IMR-90 (cell line): ENCODE results near the gene PPM1H. TPM values are rescaled to one million over a fixed set of nuclear protein-coding genes. Genes with fewer than 3 reads are reported as not detected.

ENCODE experiments used
- ATAC-seq: fragments of 200-7000 bp; cut with Tn5 transposase; 2 replicates; pipeline ENCODE4 v1.9.1; 2020; ENCODE audit warnings: low read depth, mild to moderate bottlenecking, moderate library complexity
- BruUV-seq: library from RNA; stranded (reverse); fragments of 400-500 nt; replicated peaks from 2 replicates; lab custom pipeline; 2021; lab: Mats Ljungman, UMichigan
- CTCF ChIA-PET: fragments of 300-600 bp; formaldehyde crosslinking; extraction: SDS; loops from one replicate; lab custom pipeline; 2021; ENCODE audit warnings: antibody characterized with exemption; lab: Yijun Ruan, JAX
- POLR2A ChIA-PET: fragments of 300-600 bp; sonication (Branson Sonifier 250); formaldehyde crosslinking; loops from one replicate; lab custom pipeline; 2022; ENCODE audit warnings: antibody characterized with exemption; ENCODE audit not compliant: unreplicated experiment; lab: Charles Lee
- DNase-seq: peaks from one replicate; pipeline ENCODE4 v3.0.0; 2013
- H2AFZ ChIP-seq: replicated peaks from 2 replicates; pipeline ENCODE3; 2013; ENCODE audit warnings: low read length, mild to moderate bottlenecking; ENCODE audit not compliant: poor library complexity
- H2AK5ac ChIP-seq: 2 replicates; pipeline ENCODE4 v1.6.1; 2013; ENCODE audit warnings: low read depth, low read length, inconsistent platforms
- H2AK9ac ChIP-seq: replicated peaks from 2 replicates; pipeline ENCODE3; 2013; ENCODE audit warnings: mild to moderate bottlenecking, low read depth, low read length, moderate library complexity; ENCODE audit not compliant: poor library complexity
- H2BK120ac ChIP-seq: 2 replicates; pipeline ENCODE4 v1.6.1; 2013; ENCODE audit warnings: low read depth, low read length, inconsistent platforms
- H2BK15ac ChIP-seq: 3 replicates; pipeline ENCODE4 v1.6.1; 2013; ENCODE audit warnings: low read depth, low read length, inconsistent platforms
- H2BK20ac ChIP-seq: 2 replicates; pipeline ENCODE4 v1.6.1; 2013; ENCODE audit warnings: low read depth, mild to moderate bottlenecking, inconsistent platforms, low read length, moderate library complexity
- H2BK5ac ChIP-seq: 2 replicates; pipeline ENCODE4 v1.6.1; 2013; ENCODE audit warnings: mild to moderate bottlenecking, low read depth, low read length, inconsistent platforms; ENCODE audit not compliant: poor library complexity, severe bottlenecking
- H3K14ac ChIP-seq: replicated peaks from 2 replicates; pipeline ENCODE4 v1.6.1; 2013; ENCODE audit warnings: low read depth, low read length, inconsistent platforms
- H3K18ac ChIP-seq: 2 replicates; pipeline ENCODE4 v1.6.1; 2013; ENCODE audit warnings: low read depth, low read length, control low read depth
- H3K23ac ChIP-seq: 2 replicates; pipeline ENCODE4 v1.6.1; 2013; ENCODE audit warnings: low read depth, low read length, inconsistent platforms
- H3K27ac ChIP-seq: 2 replicates; pipeline ENCODE4 v1.5.1; 2013; ENCODE audit warnings: mild to moderate bottlenecking, control low read depth, low read length; ENCODE audit not compliant: insufficient read depth
- H3K27me3 ChIP-seq: 2 replicates; pipeline ENCODE4 v1.6.1; 2013; ENCODE audit warnings: low read length; ENCODE audit not compliant: control insufficient read depth, insufficient read depth
- H3K36me3 ChIP-seq: 2 replicates; pipeline ENCODE4 v1.6.1; 2013; ENCODE audit warnings: low read length, mixed read lengths; ENCODE audit not compliant: control insufficient read depth, insufficient read depth
- H3K4ac ChIP-seq: 2 replicates; pipeline ENCODE4 v1.6.1; 2013; ENCODE audit warnings: low read depth, low read length, inconsistent platforms
- H3K4me1 ChIP-seq: 2 replicates; pipeline ENCODE4 v1.6.1; 2013; ENCODE audit warnings: low read length, mixed read lengths; ENCODE audit not compliant: control insufficient read depth, insufficient read depth
- H3K4me2 ChIP-seq: 2 replicates; pipeline ENCODE4 v1.6.1; 2013; ENCODE audit warnings: low read depth, mild to moderate bottlenecking, control low read depth, low read length, moderate library complexity
- H3K4me3 ChIP-seq: 2 replicates; pipeline ENCODE4 v1.5.1; 2013; ENCODE audit warnings: low read depth, mild to moderate bottlenecking, control low read depth, low read length, moderate library complexity; ENCODE audit not compliant: insufficient read depth
- H3K56ac ChIP-seq: 2 replicates; pipeline ENCODE4 v1.6.1; 2013; ENCODE audit warnings: low read length, inconsistent platforms; ENCODE audit not compliant: insufficient read depth; ENCODE audit errors: extremely low read depth
- H3K79me1 ChIP-seq, 2 experiments: 2 replicates each; pipeline ENCODE4 v1.6.1; 2013; ENCODE audit warnings: low read length in 2 of 2, inconsistent platforms in 1 of 2, low read depth in 1 of 2
- H3K9ac ChIP-seq: 2 replicates; pipeline ENCODE4 v1.6.1; 2013; ENCODE audit warnings: low read depth, low read length, control low read depth
- H3K9me1 ChIP-seq: 2 replicates; pipeline ENCODE4 v1.6.1; 2013; ENCODE audit warnings: low read length, inconsistent platforms; ENCODE audit not compliant: insufficient read depth
- H3K9me3 ChIP-seq: 2 replicates; pipeline ENCODE4 v1.6.1; 2013; ENCODE audit warnings: low read length; ENCODE audit not compliant: control insufficient read depth, insufficient read depth
- H4K20me1 ChIP-seq: 2 replicates; pipeline ENCODE4 v1.6.1; 2013; ENCODE audit warnings: low read length, inconsistent platforms; ENCODE audit not compliant: insufficient read depth
- H4K5ac ChIP-seq: 2 replicates; pipeline ENCODE4 v1.6.1; 2013; ENCODE audit warnings: mild to moderate bottlenecking, low read depth, low read length, control low read depth
- H4K8ac ChIP-seq, 2 experiments: 2 replicates each; pipeline ENCODE4 v1.6.1; 2013; ENCODE audit warnings: low read depth in 2 of 2, low read length in 2 of 2, control low read depth in 1 of 2, inconsistent platforms in 1 of 2
- H4K91ac ChIP-seq: 2 replicates; pipeline ENCODE4 v1.6.1; 2013; ENCODE audit warnings: low read depth, low read length, inconsistent platforms; ENCODE audit not compliant: insufficient read depth
- BHLHE40 ChIP-seq: fragments of 150-350 bp; IDR thresholded peaks from 2 replicates; pipeline ENCODE4 v1.6.1; 2016; ENCODE audit warnings: mild to moderate bottlenecking, low read depth, low read length
- CEBPB ChIP-seq: IDR thresholded peaks from 2 replicates; pipeline ENCODE4 v1.6.1; 2012; ENCODE audit warnings: low read depth, low read length, improper control_type of control experiment
- CHD1 ChIP-seq: IDR thresholded peaks from 2 replicates; pipeline ENCODE4 v1.6.1; 2012; ENCODE audit warnings: low read depth, low read length, improper control_type of control experiment
- CTCF ChIP-seq: conservative IDR thresholded peaks from 2 replicates; pipeline ENCODE4 v1.5.1; 2012; ENCODE audit warnings: mild to moderate bottlenecking, low read depth, low read length, improper control_type of control experiment
- FOS ChIP-seq: fragments of 150-350 bp; IDR thresholded peaks from 2 replicates; pipeline ENCODE4 v1.6.1; 2016; ENCODE audit warnings: low read depth, low read length
- MAFK ChIP-seq: IDR thresholded peaks from 2 replicates; pipeline ENCODE4 v1.6.1; 2012; ENCODE audit warnings: low read depth, low read length, improper control_type of control experiment
- MAZ ChIP-seq: IDR thresholded peaks from 2 replicates; pipeline ENCODE4 v1.6.1; 2012; ENCODE audit warnings: low read depth, mild to moderate bottlenecking, low read length, improper control_type of control experiment, moderate library complexity, borderline replicate concordance
- MXI1 ChIP-seq: IDR thresholded peaks from 2 replicates; pipeline ENCODE4 v1.6.1; 2012; ENCODE audit warnings: low read depth, mild to moderate bottlenecking, low read length, moderate library complexity, borderline replicate concordance
- NFE2L2 ChIP-seq: fragments of 150-350 bp; IDR thresholded peaks from 2 replicates; pipeline ENCODE4 v1.6.1; 2016; ENCODE audit warnings: low read depth, mild to moderate bottlenecking, low read length
- POLR2A ChIP-seq: IDR thresholded peaks from 2 replicates; pipeline ENCODE4 v1.6.1; 2012; ENCODE audit warnings: mild to moderate bottlenecking, low read depth, low read length
- RAD21 ChIP-seq: IDR thresholded peaks from 2 replicates; pipeline ENCODE4 v1.6.1; 2012; ENCODE audit warnings: low read length, improper control_type of control experiment
- RCOR1 ChIP-seq: IDR thresholded peaks from 2 replicates; pipeline ENCODE4 v1.6.1; 2012; ENCODE audit warnings: mild to moderate bottlenecking, low read length, improper control_type of control experiment; ENCODE audit not compliant: insufficient replicate concordance
- SMC3 ChIP-seq: fragments of 150-350 bp; IDR thresholded peaks from 2 replicates; pipeline ENCODE4 v1.6.1; 2016; ENCODE audit warnings: low read depth, mild to moderate bottlenecking, antibody characterized with exemption, low read length, moderate library complexity
- WGBS, 2 experiments: methylation state at CpG; one replicate each; pipeline versions ENCODE4 v1.1.5 to v1.1.7; 2013; ENCODE audit warnings: missing lambda C conversion rate in 2 of 2; ENCODE audit not compliant: insufficient read length in 1 of 2; ENCODE audit errors: extremely low coverage in 2 of 2; 5-methylcytosine and 5-hydroxymethylcytosine counted together
- dilution Hi-C: fragments of 300-500 bp; cut with HindIII; formaldehyde crosslinking; loops from one replicate; pipeline ENCODE4 v1.14.3; 2018; ENCODE audit warnings: low sequenced_read_pairs; ENCODE audit not compliant: unreplicated experiment
- in situ Hi-C: fragments of 300-500 bp; cut with MboI; formaldehyde crosslinking; loops from 3 replicates; pipeline ENCODE4 v1.14.3; 2019; ENCODE audit warnings: low sequenced_read_pairs, inconsistent platforms, mixed read lengths
- intact Hi-C: fragments of 100-400 bp; cut with micrococcal nuclease; formaldehyde crosslinking; loops from 2 replicates; pipeline ENCODE4 v1.10.0; 2022
- polyA plus RNA-seq, 3 experiments: library from polyadenylated mRNA; depleted of rRNA; stranded (reverse); fragments of >200 nt; gene quantifications; 2 replicates each; pipeline ENCODE4 v1.2.3, GENCODE V29; 2012; ENCODE audit warnings: low replicate concordance in 1 of 3
- total RNA-seq: library from RNA; depleted of rRNA; stranded (reverse); fragments of >200 nt; gene quantifications from 2 replicates; pipeline ENCODE4 v1.2.3, GENCODE V29; 2012
- TF ChIP-seq, protein P1 (sequence below): fragments of 150-350 bp; IDR thresholded peaks from 2 replicates; pipeline ENCODE4 v1.6.1; 2017; ENCODE audit warnings: mild to moderate bottlenecking, antibody characterized with exemption, low read length, low read depth
- TF ChIP-seq, protein P2 (sequence below): fragments of 150-350 bp; IDR thresholded peaks from 2 replicates; pipeline ENCODE4 v1.6.1; 2016; ENCODE audit warnings: low read depth, mild to moderate bottlenecking, low read length, moderate library complexity, borderline replicate concordance

Gene PPM1H
- total and polyA plus RNA-seq, 2 of the 4 experiments (the other 2 are of a cell fraction), result 0.14 to 0.18 TPM

GRCh38 chr12:62646566-62646965 is 288.4 kb downstream of the PPM1H start:
- no TSS peak for BruUV-seq
- no peak overlapping the region for H3K27ac ChIP-seq
- H2AFZ ChIP-seq, result no peak overlapping the region
- DNase-seq (no peak), ATAC-seq (no peak)
- CTCF ChIA-PET, result no interaction called here
- H3K27me3 ChIP-seq, result peaks cover 5% of the 10 kb centered on the region; the same call in 1 of the 2 replicates
- no peak overlapping the region for H3K4me2 ChIP-seq
- no peak overlapping the region for H4K5ac ChIP-seq
- H3K9ac ChIP-seq, result no peak overlapping the region
- no peaks in the 10 kb centered on the region for H4K20me1 ChIP-seq
- no peak overlapping the region for H3K23ac ChIP-seq
- H3K9me3 ChIP-seq, result no peaks in the 10 kb centered on the region
- H3K4me1 ChIP-seq, result no peaks in the 10 kb centered on the region
- H3K9me1 ChIP-seq, result no peaks in the 10 kb centered on the region
- no peak overlapping the region for H3K18ac ChIP-seq
- intact Hi-C loops (no loop called here), dilution Hi-C loops (no loop called here), in situ Hi-C loops (no loop called here)
- no peaks in the 10 kb centered on the region for H3K79me1 ChIP-seq
- no peak overlapping the region for H2AK5ac ChIP-seq
- H4K91ac ChIP-seq, result no peak overlapping the region
- POLR2A ChIA-PET, result no interaction called here
- no peak overlapping the region for H2BK5ac ChIP-seq
- H3K14ac ChIP-seq, result no peak overlapping the region
- no peak overlapping the region for H2BK20ac ChIP-seq
- no peak overlapping the region for H2BK120ac ChIP-seq
- no peak overlapping the region for H4K8ac ChIP-seq
- no peak overlapping the region for H3K4ac ChIP-seq
- H3K36me3 ChIP-seq, result no peaks in the 10 kb centered on the region
- H3K56ac ChIP-seq, result no peak overlapping the region
- H3K4me3 ChIP-seq, result no peak overlapping the region
- no peak overlapping the region for H2AK9ac ChIP-seq
- no CpG with 5 or more reads among the region's 8 CpGs for WGBS, 2 experiments
- TF ChIP-seq RCOR1, result no peak
- no peak for TF ChIP-seq CTCF
- TF ChIP-seq FOS, result no peak
- no peak for TF ChIP-seq POLR2A
- TF ChIP-seq, protein P1, sequence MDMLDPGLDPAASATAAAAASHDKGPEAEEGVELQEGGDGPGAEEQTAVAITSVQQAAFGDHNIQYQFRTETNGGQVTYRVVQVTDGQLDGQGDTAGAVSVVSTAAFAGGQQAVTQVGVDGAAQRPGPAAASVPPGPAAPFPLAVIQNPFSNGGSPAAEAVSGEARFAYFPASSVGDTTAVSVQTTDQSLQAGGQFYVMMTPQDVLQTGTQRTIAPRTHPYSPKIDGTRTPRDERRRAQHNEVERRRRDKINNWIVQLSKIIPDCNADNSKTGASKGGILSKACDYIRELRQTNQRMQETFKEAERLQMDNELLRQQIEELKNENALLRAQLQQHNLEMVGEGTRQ, result no peak
- no peak for TF ChIP-seq BHLHE40
- TF ChIP-seq CEBPB, result no peak
- TF ChIP-seq MAZ, result no peak
- no peak for TF ChIP-seq CHD1
- TF ChIP-seq SMC3, result no peak
- TF ChIP-seq MAFK, result no peak
- no peak for TF ChIP-seq NFE2L2
- TF ChIP-seq, protein P2, sequence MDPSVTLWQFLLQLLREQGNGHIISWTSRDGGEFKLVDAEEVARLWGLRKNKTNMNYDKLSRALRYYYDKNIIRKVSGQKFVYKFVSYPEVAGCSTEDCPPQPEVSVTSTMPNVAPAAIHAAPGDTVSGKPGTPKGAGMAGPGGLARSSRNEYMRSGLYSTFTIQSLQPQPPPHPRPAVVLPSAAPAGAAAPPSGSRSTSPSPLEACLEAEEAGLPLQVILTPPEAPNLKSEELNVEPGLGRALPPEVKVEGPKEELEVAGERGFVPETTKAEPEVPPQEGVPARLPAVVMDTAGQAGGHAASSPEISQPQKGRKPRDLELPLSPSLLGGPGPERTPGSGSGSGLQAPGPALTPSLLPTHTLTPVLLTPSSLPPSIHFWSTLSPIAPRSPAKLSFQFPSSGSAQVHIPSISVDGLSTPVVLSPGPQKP, result no peak
- no peak for TF ChIP-seq RAD21
- TF ChIP-seq MXI1, result no peak
- H2BK15ac ChIP-seq, result no peak overlapping the region
